Measurements from ENCODE around the gene PDIA3. TPM values are rescaled to one million over a fixed set of nuclear protein-coding genes. Genes with fewer than 3 reads are reported as not detected.

The PDIA3 gene
- total and polyA plus RNA-seq, 2 of the 13 experiments (the other 11 are each of a cell fraction or from before 2014, with no cell fraction given), result 238 to 433 TPM

DNA sequence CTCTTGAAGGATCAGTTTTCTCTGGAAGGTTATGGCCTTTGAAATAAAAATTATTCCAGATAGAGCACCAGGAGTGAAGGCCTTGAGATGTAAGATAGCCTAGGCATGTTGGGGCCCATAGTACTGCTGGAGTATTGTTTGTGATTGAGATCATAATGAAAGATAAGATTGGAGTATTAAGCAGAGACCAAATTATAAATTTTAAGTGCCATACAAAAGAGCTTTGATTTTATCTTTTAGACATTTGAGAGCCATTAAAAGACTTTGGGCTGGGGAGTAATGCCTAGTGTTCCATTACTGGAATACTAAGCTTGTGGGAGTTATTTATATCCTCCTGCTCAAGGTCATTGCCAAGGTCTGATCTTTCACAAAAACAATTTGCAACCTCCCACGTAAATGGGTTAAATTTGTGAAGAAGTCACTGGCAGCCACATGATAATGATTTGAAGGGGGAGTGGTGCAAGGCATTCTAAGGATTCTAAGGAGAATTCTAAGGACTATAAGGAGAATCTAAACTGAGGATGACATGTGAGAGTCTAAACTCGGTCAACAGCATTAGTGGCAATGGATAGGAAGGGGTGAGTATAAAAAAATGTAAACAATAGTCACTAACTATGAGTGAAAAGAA, 17.7 kb downstream of the PDIA3 start:
- POLR2A ChIA-PET, result no interaction called here
- no TSS peak for BruUV-seq (replicated peaks)

GRCh38 chr15:43769584-43770228, 23.5 kb downstream of the PDIA3 start:
- in situ Hi-C loops (cut with HindIII; ENCODE audit: extremely low pct_ligation_motif_present, low pct_unique_long_range_greater_than_20kb) (loop anchor here (10.0 to 25.0 kb wide), 2 partner anchors 255 to 332 kb away; partner anchors contain the start of gene MAP1A), intact Hi-C loops (cut with micrococcal nuclease; ENCODE audit: unreplicated experiment) (no loop called here)
- Histone ChIP-seq H3K36me3 (replicated peaks in 1 of 2; ENCODE audit: control insufficient read depth in 1 of 2, insufficient read depth in 2 of 2, low read length in 2 of 2) (peaks cover 13 to 80% of the 10 kb centered on the region in 2 experiments), H3K4me2 (ENCODE audit: low read depth, low read length) (no peak overlapping the region), H4K20me1 (ENCODE audit: insufficient read depth, low read length) (no peaks in the 10 kb centered on the region), H3K4me1 (ENCODE audit: insufficient read depth, low read length) (0 out of 2 replicates have a peak, but pooled peaks cover under 1% of the 10 kb centered on the region), H3K27me3 (ENCODE audit: control insufficient read depth in 1 of 2, insufficient read depth in 2 of 2, low read length in 2 of 2) (no peaks in the 10 kb centered on the region), H3K4me3 (replicated peaks in 1 of 3; ENCODE audit: insufficient read depth in 1 of 3, low read depth in 2 of 3, low read length in 3 of 3) (no peak overlapping the region), H2AFZ (ENCODE audit: low read length) (no peak overlapping the region), H3K9me3 (ENCODE audit: low read length) (no peaks in the 10 kb centered on the region), H3K79me2 (ENCODE audit: insufficient read depth, low read length) (peaks cover 1% of the 10 kb centered on the region), H3K27ac (ENCODE audit: extremely low read length, insufficient read depth, low read length) (no peak overlapping the region), H3K9ac (ENCODE audit: insufficient read depth, low read depth, low read length) (no peak overlapping the region)
- BruUV-seq (replicated peaks), result no TSS peak
- FAIRE-seq (peak; percentile 52), DNase-seq (ENCODE audit: low spot score) (peak; percentile 50), ATAC-seq (peak; percentile 69)
- POLR2A ChIA-PET, result no interaction called here
- CTCF ChIA-PET (ENCODE audit: low intra/inter-chr PET ratio, low total read pairs), result no interaction called here
- 79% methylated on average over 5 of the region's 5 CpGs for WGBS (ENCODE audit: low lambda C conversion rate)
- TF ChIP-seq AKAP8 (CRISPR knock-in tag; IDR thresholded peaks at IDR 0.05), result no peak
- TF ChIP-seq PAXIP1 (CRISPR knock-in tag; conservative IDR thresholded peaks at IDR 0.05), result no peak
- no peak for TF ChIP-seq HOMEZ (CRISPR knock-in tag; IDR thresholded peaks at IDR 0.05; ENCODE audit: low read depth)
- TF ChIP-seq THYN1 (CRISPR knock-in tag; IDR thresholded peaks at IDR 0.05; ENCODE audit: borderline replicate concordance, low read depth), result no peak
- no peak for TF ChIP-seq ZNF333 (CRISPR knock-in tag; IDR thresholded peaks at IDR 0.05; ENCODE audit: borderline replicate concordance)
- TF ChIP-seq GABPB1 (CRISPR knock-in tag; IDR thresholded peaks at IDR 0.05), result no peak
- TF ChIP-seq, protein P1, sequence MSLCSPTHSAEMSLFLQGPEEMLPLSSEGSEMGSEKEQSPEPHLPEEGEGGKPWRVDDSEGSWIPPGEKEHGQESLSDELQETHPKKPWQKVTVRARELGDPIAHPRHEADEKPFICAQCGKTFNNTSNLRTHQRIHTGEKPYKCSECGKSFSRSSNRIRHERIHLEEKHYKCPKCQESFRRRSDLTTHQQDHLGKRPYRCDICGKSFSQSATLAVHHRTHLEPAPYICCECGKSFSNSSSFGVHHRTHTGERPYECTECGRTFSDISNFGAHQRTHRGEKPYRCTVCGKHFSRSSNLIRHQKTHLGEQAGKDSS (CRISPR knock-in tag; IDR thresholded peaks at IDR 0.05; ENCODE audit: borderline replicate concordance, low read depth), result no peak
- no peak for TF ChIP-seq KLF11 (CRISPR knock-in tag; IDR thresholded peaks at IDR 0.05)
- no peak for TF ChIP-seq ZNF619 (CRISPR knock-in tag; IDR thresholded peaks at IDR 0.05)
- TF ChIP-seq ZNF264 (CRISPR knock-in tag; IDR thresholded peaks at IDR 0.05), result no peak

More for the DNA sequence above, 17.7 kb downstream of the PDIA3 start:
- no peak overlapping the region for H3K27ac ChIP-seq (ENCODE audit: extremely low read length, insufficient read depth, low read length)
- no peak for FAIRE-seq
- in situ Hi-C loops (cut with HindIII; ENCODE audit: extremely low pct_ligation_motif_present, low pct_unique_long_range_greater_than_20kb), result loop anchor here (25.0 kb wide), 1 partner anchor 327 kb away; no protein-coding TSS in a partner anchor
- no peak overlapping the region for H2AFZ ChIP-seq (ENCODE audit: low read length)
- DNase-seq (ENCODE audit: low spot score), result no peak
- no peak overlapping the region for H3K4me3 ChIP-seq (replicated peaks in 1 of 3; ENCODE audit: insufficient read depth in 1 of 3, low read depth in 2 of 3, low read length in 3 of 3)
- TF ChIP-seq HOXA3 (CRISPR knock-in tag; IDR thresholded peaks at IDR 0.05) (no peak), RBM22 (optimal IDR thresholded peaks at IDR 0.05; ENCODE audit: low read length) (peak; percentile 25), KMT2A (CRISPR knock-in tag; IDR thresholded peaks at IDR 0.05) (no peak)
- CTCF ChIA-PET (ENCODE audit: low intra/inter-chr PET ratio, low total read pairs), result no interaction called here
- H3K79me2 ChIP-seq (ENCODE audit: insufficient read depth, low read length), result peaks cover 1% of the 10 kb centered on the region
- no peak overlapping the region for H3K9ac ChIP-seq (ENCODE audit: insufficient read depth, low read depth, low read length)
- no peaks in the 10 kb centered on the region for H3K27me3 ChIP-seq (ENCODE audit: control insufficient read depth in 1 of 2, insufficient read depth in 2 of 2, low read length in 2 of 2)
- ATAC-seq, result no peak
- no peaks in the 10 kb centered on the region for H3K4me1 ChIP-seq (ENCODE audit: insufficient read depth, low read length)
- intact Hi-C loops (cut with micrococcal nuclease; ENCODE audit: unreplicated experiment), result no loop called here
- H3K9me3 ChIP-seq (ENCODE audit: low read length), result no peaks in the 10 kb centered on the region
- no peak overlapping the region for H3K4me2 ChIP-seq (ENCODE audit: low read depth, low read length)
- 95% methylated on average over 2 of the region's 2 CpGs for WGBS (ENCODE audit: low lambda C conversion rate)
- 0 out of 2 replicates have a peak, but pooled peaks cover 2% of the 10 kb centered on the region for H4K20me1 ChIP-seq (ENCODE audit: insufficient read depth, low read length)
- H3K36me3 ChIP-seq (replicated peaks in 1 of 2; ENCODE audit: control insufficient read depth in 1 of 2, insufficient read depth in 2 of 2, low read length in 2 of 2), result peaks cover 14 to 79% of the 10 kb centered on the region in 2 experiments; a peak in 4 of 5 replicates

Measured in HepG2 (cell line).